PC-3 (cell line): Measurements from ENCODE around the gene PALM2AKAP2. TPM values are rescaled to one million over a fixed set of nuclear protein-coding genes. Genes with fewer than 3 reads are reported as not detected.
A peak's percentile ranks its signal among the peaks of the same experiment; 100 is the strongest.

ENCODE experiments used
- ATAC-seq: fragments of 200-7000 bp; cut with Tn5 transposase; 2 replicates; pipeline ENCODE4 v1.9.1; 2020; ENCODE audit warnings: mild to moderate bottlenecking, moderate library complexity
- BruUV-seq: library from RNA; stranded (reverse); fragments of 400-500 nt; replicated peaks from 2 replicates; lab custom pipeline; 2021; lab: Mats Ljungman, UMichigan
- CTCF ChIA-PET: fragments of 300-600 bp; sonication (Branson Sonifier 250); formaldehyde crosslinking; loops from one replicate; lab custom pipeline; 2022; ENCODE audit warnings: antibody characterized with exemption; lab: Charles Lee
- POLR2A ChIA-PET: fragments of 300-600 bp; sonication (Branson Sonifier 250); formaldehyde crosslinking; loops from one replicate; lab custom pipeline; 2022; ENCODE audit warnings: antibody characterized with exemption; ENCODE audit not compliant: unreplicated experiment; lab: Charles Lee
- DNase-seq: peaks from one replicate; pipeline ENCODE4 v3.0.0-alpha.2; 2015
- H2AFZ ChIP-seq: fragments of 300-600 bp; sonication (generic); 2 replicates; pipeline ENCODE4 v1.6.0; 2016; ENCODE audit warnings: antibody characterized with exemption, low read length
- H3F3A ChIP-seq: fragments of 300-600 bp; sonication (generic); one replicate; pipeline ENCODE4 v1.6.0; 2017; ENCODE audit warnings: antibody characterized with exemption, low read length, control low read depth, mild to moderate bottlenecking; ENCODE audit not compliant: unreplicated experiment
- H3K27ac ChIP-seq: fragments of 300-600 bp; sonication (generic); 2 replicates; pipeline ENCODE4 v1.5.1; 2016; ENCODE audit warnings: mild to moderate bottlenecking, low read length
- H3K27me3 ChIP-seq: fragments of 300-600 bp; sonication (generic); 2 replicates; pipeline ENCODE4 v1.6.1; 2016; ENCODE audit warnings: low read length, mixed read lengths
- H3K36me3 ChIP-seq: fragments of 300-600 bp; sonication (generic); 2 replicates; pipeline ENCODE4 v1.6.1; 2016; ENCODE audit warnings: low read depth, mixed run types, low read length, mixed read lengths
- H3K4me1 ChIP-seq: fragments of 300-600 bp; sonication (generic); 2 replicates; pipeline ENCODE4 v1.5.1; 2016; ENCODE audit warnings: low read length; ENCODE audit not compliant: insufficient read depth
- H3K4me2 ChIP-seq: fragments of 300-600 bp; sonication (generic); 2 replicates; pipeline ENCODE4 v1.6.0; 2016; ENCODE audit warnings: low read length
- H3K4me3 ChIP-seq: fragments of 300-600 bp; sonication (generic); 2 replicates; pipeline ENCODE4 v1.5.1; 2016; ENCODE audit warnings: mild to moderate bottlenecking, low read length, mixed read lengths
- H3K79me2 ChIP-seq: fragments of 300-600 bp; sonication (generic); 2 replicates; pipeline ENCODE4 v1.6.1; 2017; ENCODE audit warnings: low read length, mixed read lengths
- H3K9ac ChIP-seq: fragments of 300-600 bp; sonication (generic); 2 replicates; pipeline ENCODE4 v1.6.0; 2016; ENCODE audit warnings: mild to moderate bottlenecking, low read length
- H3K9me2 ChIP-seq: fragments of 300-600 bp; sonication (generic); replicated peaks from 2 replicates; pipeline ENCODE4 v1.6.1; 2016; ENCODE audit warnings: mixed run types, low read length, mixed read lengths
- H3K9me3 ChIP-seq: fragments of 300-600 bp; sonication (generic); 2 replicates; pipeline ENCODE4 v1.6.1; 2016; ENCODE audit warnings: low read length, mixed read lengths
- H4K20me1 ChIP-seq: fragments of 300-600 bp; sonication (generic); 2 replicates; pipeline ENCODE4 v1.6.1; 2016; ENCODE audit warnings: low read length, mixed read lengths
- EZH2 ChIP-seq: fragments of 300-600 bp; sonication (generic); IDR thresholded peaks from one replicate; pipeline ENCODE4 v1.6.1; 2017; ENCODE audit warnings: antibody characterized with exemption, mild to moderate bottlenecking, low read length; ENCODE audit not compliant: unreplicated experiment
- EZH2phosphoT487 ChIP-seq: fragments of 300-600 bp; sonication (generic); IDR thresholded peaks from 2 replicates; pipeline ENCODE4 v1.6.1; 2018; ENCODE audit warnings: mild to moderate bottlenecking, antibody characterized with exemption, low read length, borderline replicate concordance
- intact Hi-C: fragments of 100-400 bp; cut with micrococcal nuclease; formaldehyde crosslinking; loops from 2 replicates; pipeline ENCODE4 v1.9.0; 2023
- total RNA-seq: library from RNA; depleted of rRNA; stranded (reverse); fragments of >200 nt; gene quantifications from 2 replicates; pipeline ENCODE4 v1.2.3, GENCODE V29; 2014
- TF ChIP-seq, protein P1 (sequence below): fragments of 300-600 bp; sonication (generic); conservative IDR thresholded peaks from 2 replicates; pipeline ENCODE4 v1.5.1; 2017; ENCODE audit warnings: antibody characterized with exemption, low read depth, mild to moderate bottlenecking, low read length

The PALM2AKAP2 gene
- total RNA-seq, 1 experiment from 2014 or later, result 0.22 TPM

DNA sequence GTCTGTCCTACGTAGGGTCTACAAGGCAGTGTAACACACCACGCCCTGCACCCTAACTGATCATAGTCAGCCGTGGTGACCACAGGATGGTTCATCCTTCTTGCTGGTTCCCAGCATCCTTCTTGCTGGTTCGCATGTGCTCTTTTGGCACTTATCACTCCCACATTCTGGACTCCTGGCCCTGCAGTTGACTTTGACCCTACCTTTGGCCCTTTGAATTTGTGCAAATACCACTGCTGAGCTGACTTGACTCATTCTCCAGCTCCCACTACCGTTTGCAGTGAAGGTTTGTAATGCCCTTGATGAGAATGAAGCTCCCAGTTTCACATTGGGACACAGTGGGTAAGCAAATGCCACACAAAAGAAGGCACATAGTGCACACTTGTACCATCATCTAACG is 33.8 kb downstream of the PALM2AKAP2 start:
- H3K9ac ChIP-seq, result no peak overlapping the region
- no peaks in the 10 kb centered on the region for H3K79me2 ChIP-seq
- peaks cover 34% of the 10 kb centered on the region for H3K4me1 ChIP-seq
- H3K27ac ChIP-seq, result no peak overlapping the region
- no peaks in the 10 kb centered on the region for H3K36me3 ChIP-seq
- POLR2A ChIA-PET, result no interaction called here
- H3K4me2 ChIP-seq, result no peak overlapping the region
- no peak overlapping the region for H2AFZ ChIP-seq
- no peak for TF ChIP-seq EZH2
- TF ChIP-seq, protein P1, sequence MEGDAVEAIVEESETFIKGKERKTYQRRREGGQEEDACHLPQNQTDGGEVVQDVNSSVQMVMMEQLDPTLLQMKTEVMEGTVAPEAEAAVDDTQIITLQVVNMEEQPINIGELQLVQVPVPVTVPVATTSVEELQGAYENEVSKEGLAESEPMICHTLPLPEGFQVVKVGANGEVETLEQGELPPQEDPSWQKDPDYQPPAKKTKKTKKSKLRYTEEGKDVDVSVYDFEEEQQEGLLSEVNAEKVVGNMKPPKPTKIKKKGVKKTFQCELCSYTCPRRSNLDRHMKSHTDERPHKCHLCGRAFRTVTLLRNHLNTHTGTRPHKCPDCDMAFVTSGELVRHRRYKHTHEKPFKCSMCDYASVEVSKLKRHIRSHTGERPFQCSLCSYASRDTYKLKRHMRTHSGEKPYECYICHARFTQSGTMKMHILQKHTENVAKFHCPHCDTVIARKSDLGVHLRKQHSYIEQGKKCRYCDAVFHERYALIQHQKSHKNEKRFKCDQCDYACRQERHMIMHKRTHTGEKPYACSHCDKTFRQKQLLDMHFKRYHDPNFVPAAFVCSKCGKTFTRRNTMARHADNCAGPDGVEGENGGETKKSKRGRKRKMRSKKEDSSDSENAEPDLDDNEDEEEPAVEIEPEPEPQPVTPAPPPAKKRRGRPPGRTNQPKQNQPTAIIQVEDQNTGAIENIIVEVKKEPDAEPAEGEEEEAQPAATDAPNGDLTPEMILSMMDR, result no peak
- no peak for TF ChIP-seq EZH2phosphoT487
- DNase-seq (no peak), ATAC-seq (no peak)
- no peaks in the 10 kb centered on the region for H4K20me1 ChIP-seq
- H3K27me3 ChIP-seq, result no peaks in the 10 kb centered on the region
- H3K9me3 ChIP-seq, result no peaks in the 10 kb centered on the region
- no peaks in the 10 kb centered on the region for H3K9me2 ChIP-seq
- BruUV-seq, result no TSS peak
- intact Hi-C loops, result no loop called here
- CTCF ChIA-PET, result no interaction called here
- no peaks in the 10 kb centered on the region for H3F3A ChIP-seq
- no peak overlapping the region for H3K4me3 ChIP-seq

DNA sequence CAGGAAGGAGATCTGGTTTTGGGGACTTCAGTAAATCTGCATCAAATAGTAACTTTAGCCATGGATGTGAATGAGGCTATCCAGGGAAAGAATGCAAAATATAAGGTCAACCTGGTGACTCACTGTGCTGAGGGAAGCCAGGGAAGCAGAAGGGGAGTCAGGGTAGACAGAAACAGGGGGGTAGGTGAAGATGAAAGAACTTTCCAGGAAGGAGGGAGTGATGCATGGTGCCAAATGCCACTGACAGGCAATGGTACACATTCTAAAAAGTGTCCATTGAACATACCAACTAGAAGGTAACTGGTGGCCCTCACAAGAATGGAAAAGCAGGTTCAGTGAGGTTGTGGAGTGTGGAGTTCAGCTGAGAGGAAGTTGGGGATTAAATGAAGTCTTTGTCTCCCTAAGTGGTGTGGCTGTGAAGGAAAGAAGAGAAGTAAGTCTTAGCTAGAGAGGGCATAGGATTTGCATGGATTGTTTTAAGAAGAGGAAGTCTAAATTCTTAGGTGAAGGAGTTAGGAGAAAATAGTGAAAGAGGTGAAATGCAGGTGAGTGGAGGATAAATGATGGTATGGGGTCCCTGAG is 35.5 kb downstream of the PALM2AKAP2 start:
- peak overlapping the region; percentile 65; the same call in 1 of the 2 replicates for H3K27ac ChIP-seq
- TF ChIP-seq, protein P1, result no peak
- TF ChIP-seq EZH2phosphoT487, result no peak
- DNase-seq (peak; percentile 23), ATAC-seq (no peak)
- POLR2A ChIA-PET, result no interaction called here
- peaks cover 34% of the 10 kb centered on the region for H3K4me1 ChIP-seq
- H4K20me1 ChIP-seq, result no peaks in the 10 kb centered on the region
- no peaks in the 10 kb centered on the region for H3F3A ChIP-seq
- no peak overlapping the region for H2AFZ ChIP-seq
- H3K4me3 ChIP-seq, result no peak overlapping the region
- intact Hi-C loops, result no loop called here
- no TSS peak for BruUV-seq
- H3K9me3 ChIP-seq, result no peaks in the 10 kb centered on the region
- no peak overlapping the region for H3K9ac ChIP-seq
- H3K9me2 ChIP-seq, result no peaks in the 10 kb centered on the region
- no peaks in the 10 kb centered on the region for H3K36me3 ChIP-seq
- no peaks in the 10 kb centered on the region for H3K27me3 ChIP-seq
- H3K79me2 ChIP-seq, result no peaks in the 10 kb centered on the region
- H3K4me2 ChIP-seq, result no peak overlapping the region
- CTCF ChIA-PET, result no interaction called here

- POLR2A ChIA-PET, result interaction anchor here (0.5 to 0.6 kb wide), 3 partner anchors 35 to 367 kb away, joined by 4 to 20 read pairs (median 4); no protein-coding TSS in a partner anchor
- intact Hi-C loops, result loop anchor here (2.0 kb wide), 1 partner anchor 24 kb away; no protein-coding TSS in a partner anchor
- no peaks in the 10 kb centered on the region for H3K79me2 ChIP-seq
- H3K9me2 ChIP-seq, result no peaks in the 10 kb centered on the region
- H3K4me2 ChIP-seq, result peak overlapping the region; percentile 57
- no peaks in the 10 kb centered on the region for H3F3A ChIP-seq
- no peak overlapping the region for H3K4me3 ChIP-seq
- DNase-seq (peak; percentile 94), ATAC-seq (peak; percentile 84)
- 0 out of 2 replicates have a peak overlapping the region, but pooled peaks have one; percentile 28 for H3K9ac ChIP-seq
- TF ChIP-seq EZH2, result no peak
- no peak for TF ChIP-seq EZH2phosphoT487
- no peaks in the 10 kb centered on the region for H3K27me3 ChIP-seq
- no peaks in the 10 kb centered on the region for H3K36me3 ChIP-seq
- no TSS peak for BruUV-seq
- H3K9me3 ChIP-seq, result no peaks in the 10 kb centered on the region
- no peaks in the 10 kb centered on the region for H4K20me1 ChIP-seq
- CTCF ChIA-PET, result no interaction called here
- no peak overlapping the region for H2AFZ ChIP-seq
- peak overlapping the region; percentile 65 for H3K27ac ChIP-seq
- H3K4me1 ChIP-seq, result peaks cover 34% of the 10 kb centered on the region
These were observed 36.5 kb downstream of the PALM2AKAP2 start for GRCh38 chr9:109816490-109816889.
